HG02763 (cell line): Measurements from ENCODE around the gene ART4.

Experiments
- ATAC-seq: cut with Tn5 transposase; IDR thresholded peaks from one replicate; pipeline ENCODE4 v1.9.1; 2021; ENCODE audit warnings: mild to moderate bottlenecking, moderate library complexity; ENCODE audit not compliant: unreplicated experiment

The ART4 gene

GRCh38 chr12:14843425-14843887, at the start of gene ART4:
ART4 (minus strand) TSS chr12:14843526; CDS start chr12:14843113, 413 bp downstream.
- ATAC-seq = no peak

GRCh38 chr12:14892726-14893505, 49.6 kb upstream of the ART4 start:
- ATAC-seq = no peak

- no peak for ATAC-seq
Observed at GRCh38 chr12:14890701-14891100, 47.4 kb upstream of the ART4 start.

GRCh38 chr12:14886271-14886670, 42.9 kb upstream of the ART4 start:
- no peak for ATAC-seq

- no peak for ATAC-seq
Observed at GRCh38 chr12:14885718-14886221, 42.4 kb upstream of the ART4 start, which contains the start of gene MGP. MGP (minus strand) TSS chr12:14885854; CDS start chr12:14885791, 63 bp downstream.

GRCh38 chr12:14884458-14884878, 41.1 kb upstream of the ART4 start:
- peak; percentile 98 for ATAC-seq

GRCh38 chr12:14883686-14884085, 40.4 kb upstream of the ART4 start:
- no peak for ATAC-seq

- no peak for ATAC-seq
Observed at GRCh38 chr12:14880890-14881453, 37.6 kb upstream of the ART4 start.

GRCh38 chr12:14879222-14879933, 36.1 kb upstream of the ART4 start:
- no peak for ATAC-seq

- ATAC-seq = no peak
Observed at GRCh38 chr12:14878488-14878887, 35.2 kb upstream of the ART4 start.

- no peak for ATAC-seq
Observed at GRCh38 chr12:14876833-14877232, 33.5 kb upstream of the ART4 start.

GRCh38 chr12:14874882-14875281, 31.6 kb upstream of the ART4 start:
- no peak for ATAC-seq

- ATAC-seq = no peak
Observed at GRCh38 chr12:14873440-14874185, 30.3 kb upstream of the ART4 start.

- no peak for ATAC-seq
Observed at GRCh38 chr12:14871886-14872285, 28.6 kb upstream of the ART4 start.

- no peak for ATAC-seq
Observed at GRCh38 chr12:14871247-14871646, 27.9 kb upstream of the ART4 start.

GRCh38 chr12:14868916-14869506, 25.7 kb upstream of the ART4 start:
- ATAC-seq = no peak

GRCh38 chr12:14860490-14860889, 17.2 kb upstream of the ART4 start:
- ATAC-seq = no peak

GRCh38 chr12:14858513-14858912, 15.2 kb upstream of the ART4 start:
- ATAC-seq = no peak

- no peak for ATAC-seq
Observed at GRCh38 chr12:14854586-14855183, 11.4 kb upstream of the ART4 start.

GRCh38 chr12:14853961-14854360, 10.6 kb upstream of the ART4 start:
- no peak for ATAC-seq
